Chondrocyte (in vitro differentiated cells): Measurements from ENCODE around the gene CBX2. TPM values are rescaled to one million over a fixed set of nuclear protein-coding genes. Genes with fewer than 3 reads are reported as not detected.
A peak's percentile ranks its signal among the peaks of the same experiment; 100 is the strongest.

Experiments
- DNase-seq: peaks from one replicate; pipeline ENCODE4 v3.0.0; 2021; ENCODE audit warnings: mixed read lengths, low spot score
- H3K27ac Mint-ChIP-seq: one replicate; pipeline ENCODE4 v1.8.0; 2021; ENCODE audit warnings: mild to moderate bottlenecking, moderate library complexity, mixed read lengths; ENCODE audit not compliant: unreplicated experiment
- H3K27me3 Mint-ChIP-seq: 2 replicates; pipeline ENCODE4 v1.8.0; 2021; ENCODE audit warnings: low read depth, mixed read lengths
- H3K36me3 Mint-ChIP-seq: 2 replicates; pipeline ENCODE4 v1.8.0; 2021; ENCODE audit warnings: low read depth, mixed read lengths
- H3K4me1 Mint-ChIP-seq: 2 replicates; pipeline ENCODE4 v1.8.0; 2021; ENCODE audit warnings: low read depth, mild to moderate bottlenecking, mixed read lengths
- H3K4me3 Mint-ChIP-seq: one replicate; pipeline ENCODE4 v1.8.0; 2021; ENCODE audit warnings: mild to moderate bottlenecking, moderate library complexity, mixed read lengths; ENCODE audit not compliant: unreplicated experiment
- H3K9me3 Mint-ChIP-seq: 2 replicates; pipeline ENCODE4 v1.8.0; 2021; ENCODE audit warnings: low read depth, mixed read lengths
- CTCF ChIP-seq: fragments of 200-600 bp; sonication (generic); IDR thresholded peaks from 2 replicates; pipeline ENCODE4 v1.5.0; 2021; ENCODE audit warnings: antibody characterized with exemption, mild to moderate bottlenecking, moderate library complexity
- long read RNA-seq: library from polyadenylated mRNA; stranded (forward); transcript quantifications from one replicate; pipeline ENCODE4 v2.0.0, GENCODE V29; 2021
- total RNA-seq: library from RNA; stranded (reverse); gene quantifications from 3 replicates; pipeline ENCODE4 v1.2.1, GENCODE V29; 2021

CBX2 gene
- 4.1 to 11.8 TPM (median 4.9 TPM) in 3 replicates for total RNA-seq
- long read RNA-seq, full-length matches to known transcripts, result 5 of 11 reads
- long read RNA-seq, partial matches to known transcripts, result 0 of 11 reads
- long read RNA-seq, other reads (novel, unspliced or antisense), result 6 of 11 reads

GRCh38 chr17:79777894-79778503 is at the start of gene CBX2:
TSS of gene CBX2 (plus strand) at chr17:79778148. CDS start at chr17:79778236, 88 bp downstream.
- H3K27me3 Mint-ChIP-seq, result peaks cover 18% of the 10 kb centered on the region
- H3K9me3 Mint-ChIP-seq, result no peaks in the 10 kb centered on the region
- no peak for TF ChIP-seq CTCF
- H3K4me1 Mint-ChIP-seq, result peaks cover 15% of the 10 kb centered on the region
- peak within 1 kb of the TSS; percentile 45 for H3K27ac Mint-ChIP-seq
- peaks cover 1% of the 10 kb centered on the region for H3K36me3 Mint-ChIP-seq
- DNase-seq, result peak; percentile 86
- H3K4me3 Mint-ChIP-seq, result peak within 1 kb of the TSS; percentile 74

GRCh38 chr17:79728169-79728907 is 49.6 kb upstream of the CBX2 start:
- no peak overlapping the region for H3K27ac Mint-ChIP-seq
- peak overlapping the region; percentile 71 for H3K4me3 Mint-ChIP-seq
- H3K4me1 Mint-ChIP-seq, result peaks cover 3% of the 10 kb centered on the region
- no peak for TF ChIP-seq CTCF
- peaks cover 4% of the 10 kb centered on the region for H3K27me3 Mint-ChIP-seq
- H3K9me3 Mint-ChIP-seq, result no peaks in the 10 kb centered on the region
- DNase-seq, result no peak
- H3K36me3 Mint-ChIP-seq, result no peaks in the 10 kb centered on the region

- Mint-ChIP-seq H3K27me3 (peaks cover 3% of the 10 kb centered on the region), H3K36me3 (no peaks in the 10 kb centered on the region), H3K4me1 (peaks cover 3% of the 10 kb centered on the region), H3K4me3 (no peak overlapping the region), H3K9me3 (no peaks in the 10 kb centered on the region), H3K27ac (no peak overlapping the region)
- no peak for TF ChIP-seq CTCF
- DNase-seq, result no peak
Measured at GRCh38 chr17:79728908-79729471, 49.0 kb upstream of the CBX2 start.

- Mint-ChIP-seq H3K9me3 (no peaks in the 10 kb centered on the region), H3K36me3 (no peaks in the 10 kb centered on the region), H3K27me3 (peaks cover 3% of the 10 kb centered on the region), H3K27ac (no peak overlapping the region), H3K4me3 (no peak overlapping the region), H3K4me1 (peaks cover 3% of the 10 kb centered on the region)
- no peak for TF ChIP-seq CTCF
- DNase-seq, result no peak
Measured at GRCh38 chr17:79729761-79730160, 48.2 kb upstream of the CBX2 start.

- no peak for DNase-seq
- Mint-ChIP-seq H3K4me3 (no peak overlapping the region), H3K27ac (no peak overlapping the region), H3K9me3 (no peaks in the 10 kb centered on the region), H3K36me3 (no peaks in the 10 kb centered on the region), H3K4me1 (peaks cover 3% of the 10 kb centered on the region), H3K27me3 (peaks cover 5% of the 10 kb centered on the region)
- TF ChIP-seq CTCF, result no peak
Measured at GRCh38 chr17:79730437-79730768, 47.5 kb upstream of the CBX2 start.
